HG03558 (cell line): Measurements from ENCODE around the gene CRTC3.
"Not testable (repeated sequence)": the region's sequence is repeated elsewhere in the genome, so short reads cannot be mapped to it uniquely, and the experiment has no call there.

Source experiments
- ATAC-seq: cut with Tn5 transposase; IDR thresholded peaks from one replicate; pipeline ENCODE4 v1.9.1; 2021; ENCODE audit warnings: moderate number of reproducible peaks; ENCODE audit not compliant: unreplicated experiment; ENCODE audit errors: extremely low read depth

Gene CRTC3

GRCh38 chr15:90618330-90619125 lies 88.8 kb downstream of the CRTC3 start:
- no peak for ATAC-seq

- ATAC-seq = no peak
Observed at GRCh38 chr15:90619468-90619867, 89.7 kb downstream of the CRTC3 start.

DNA sequence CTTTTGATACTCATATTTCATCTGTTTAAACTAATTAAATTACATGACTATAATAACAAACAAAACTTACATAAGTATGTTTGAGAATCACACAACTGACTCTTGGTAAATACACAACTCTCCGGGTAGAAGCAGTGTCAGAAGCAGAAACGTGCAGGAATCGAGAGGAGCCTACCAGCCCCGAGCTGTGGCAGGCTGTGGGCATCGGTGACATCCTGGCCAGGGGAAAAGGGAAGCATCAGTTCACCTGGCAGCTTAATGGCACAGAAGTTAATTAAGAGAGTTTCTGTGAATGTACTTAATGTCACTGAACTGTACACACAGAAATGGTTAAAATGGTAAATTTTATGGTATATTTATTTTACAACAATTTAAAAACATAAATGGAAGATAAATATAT lies 90.2 kb downstream of the CRTC3 start:
- no peak for ATAC-seq

- no peak for ATAC-seq
Observed at GRCh38 chr15:90620379-90621067, 90.8 kb downstream of the CRTC3 start.

DNA sequence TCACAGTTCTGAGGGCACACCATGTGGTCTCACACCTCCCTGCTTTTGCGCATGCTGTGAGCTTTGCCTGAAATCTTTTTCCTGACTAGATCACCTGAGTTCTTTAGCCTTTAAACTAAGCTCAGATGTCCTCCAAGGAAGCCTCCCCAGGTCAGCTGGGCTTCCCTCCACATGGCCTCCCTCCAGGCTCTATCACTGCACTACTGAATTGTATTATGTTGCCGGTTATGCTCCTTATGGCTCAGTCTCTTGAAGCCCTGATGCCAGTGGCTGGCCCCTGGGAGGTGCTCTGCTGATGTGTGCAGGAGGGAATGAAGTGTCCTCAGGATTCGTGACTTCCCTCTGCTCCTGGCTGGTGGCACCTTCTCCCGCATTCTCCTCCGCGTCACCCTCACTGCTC lies 94.1 kb downstream of the CRTC3 start:
- no peak for ATAC-seq

GRCh38 chr15:90624278-90624981 lies 94.7 kb downstream of the CRTC3 start:
- ATAC-seq = no peak

DNA sequence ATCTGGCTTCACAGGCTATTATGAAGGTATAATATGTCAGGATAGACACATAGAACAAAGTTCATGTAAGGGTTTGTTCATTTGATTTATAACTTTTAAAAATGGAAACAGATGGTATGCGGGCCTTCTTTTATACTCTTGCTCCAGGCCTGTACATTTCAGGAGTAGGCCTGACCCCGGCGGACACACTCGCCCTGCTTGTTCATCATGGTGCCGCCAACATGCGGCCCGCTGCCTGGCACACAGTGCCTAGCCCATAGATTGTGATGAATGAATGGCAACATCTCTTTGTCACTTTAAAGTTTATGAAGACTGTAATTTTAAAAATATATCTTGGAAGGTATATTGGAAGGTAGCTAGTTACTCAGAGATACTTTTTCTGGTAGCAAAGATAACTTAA lies 95.3 kb downstream of the CRTC3 start:
- ATAC-seq = no peak

DNA sequence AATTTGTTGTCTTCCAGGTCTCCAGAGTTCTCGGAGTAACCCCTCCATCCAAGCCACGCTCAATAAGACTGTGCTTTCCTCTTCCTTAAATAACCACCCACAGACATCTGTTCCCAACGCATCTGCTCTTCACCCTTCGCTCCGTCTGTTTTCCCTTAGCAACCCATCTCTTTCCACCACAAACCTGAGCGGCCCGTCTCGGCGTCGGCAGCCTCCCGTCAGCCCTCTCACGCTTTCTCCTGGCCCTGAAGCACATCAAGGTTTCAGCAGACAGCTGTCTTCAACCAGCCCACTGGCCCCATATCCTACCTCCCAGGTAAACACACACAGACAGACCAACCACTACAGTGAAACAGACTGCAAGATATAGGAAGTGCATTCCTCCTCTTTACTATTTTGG lies 99.5 kb downstream of the CRTC3 start:
- ATAC-seq = no peak

DNA sequence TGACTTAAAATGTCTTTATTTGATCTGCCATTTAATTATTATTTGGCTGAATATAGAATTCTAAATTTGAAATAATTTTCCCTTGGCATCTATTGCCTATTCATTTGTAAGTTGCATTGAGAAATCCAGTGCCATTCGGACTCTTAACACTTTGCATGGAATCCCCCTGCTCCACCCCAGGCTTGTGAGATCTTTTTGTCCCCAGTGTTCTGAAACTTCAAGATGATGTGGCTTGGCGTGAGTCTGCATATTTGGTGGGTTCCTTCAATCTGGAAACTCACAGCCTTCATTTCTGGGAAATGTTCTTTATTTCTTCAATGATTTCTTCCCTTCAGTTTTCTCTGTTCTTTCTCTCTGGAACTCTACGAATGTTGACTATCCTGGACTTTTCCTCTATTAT lies 103.6 kb downstream of the CRTC3 start:
- no peak for ATAC-seq

GRCh38 chr15:90636993-90637392 lies 107.3 kb downstream of the CRTC3 start:
- ATAC-seq = not testable (repeated sequence)

- no peak for ATAC-seq
Observed at GRCh38 chr15:90637693-90638092, 108.0 kb downstream of the CRTC3 start.

DNA sequence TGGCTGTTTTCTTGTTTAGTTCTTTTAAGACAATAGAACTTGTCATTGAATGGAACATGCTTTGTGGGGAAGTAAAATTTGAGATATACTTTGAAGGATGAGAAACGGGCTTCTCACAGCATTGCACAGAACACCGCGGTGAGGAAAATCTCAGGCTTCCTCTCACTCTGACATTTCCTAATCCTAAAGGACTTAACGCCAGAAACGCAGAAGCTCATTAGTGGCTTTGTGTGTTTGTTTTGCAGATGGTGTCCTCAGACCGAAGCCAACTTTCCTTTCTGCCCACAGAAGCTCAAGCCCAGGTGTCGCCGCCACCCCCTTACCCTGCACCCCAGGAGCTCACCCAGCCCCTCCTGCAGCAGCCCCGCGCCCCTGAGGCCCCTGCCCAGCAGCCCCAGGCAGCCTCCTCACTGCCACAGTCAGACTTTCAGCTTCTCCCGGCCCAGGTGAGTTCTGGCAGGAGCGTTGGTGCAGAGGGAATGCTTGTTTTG lies 108.5 kb downstream of the CRTC3 start:
- no peak for ATAC-seq

GRCh38 chr15:90638963-90639362 lies 109.2 kb downstream of the CRTC3 start:
- no peak for ATAC-seq

GRCh38 chr15:90640862-90641261 lies 111.1 kb downstream of the CRTC3 start:
- no peak for ATAC-seq

DNA sequence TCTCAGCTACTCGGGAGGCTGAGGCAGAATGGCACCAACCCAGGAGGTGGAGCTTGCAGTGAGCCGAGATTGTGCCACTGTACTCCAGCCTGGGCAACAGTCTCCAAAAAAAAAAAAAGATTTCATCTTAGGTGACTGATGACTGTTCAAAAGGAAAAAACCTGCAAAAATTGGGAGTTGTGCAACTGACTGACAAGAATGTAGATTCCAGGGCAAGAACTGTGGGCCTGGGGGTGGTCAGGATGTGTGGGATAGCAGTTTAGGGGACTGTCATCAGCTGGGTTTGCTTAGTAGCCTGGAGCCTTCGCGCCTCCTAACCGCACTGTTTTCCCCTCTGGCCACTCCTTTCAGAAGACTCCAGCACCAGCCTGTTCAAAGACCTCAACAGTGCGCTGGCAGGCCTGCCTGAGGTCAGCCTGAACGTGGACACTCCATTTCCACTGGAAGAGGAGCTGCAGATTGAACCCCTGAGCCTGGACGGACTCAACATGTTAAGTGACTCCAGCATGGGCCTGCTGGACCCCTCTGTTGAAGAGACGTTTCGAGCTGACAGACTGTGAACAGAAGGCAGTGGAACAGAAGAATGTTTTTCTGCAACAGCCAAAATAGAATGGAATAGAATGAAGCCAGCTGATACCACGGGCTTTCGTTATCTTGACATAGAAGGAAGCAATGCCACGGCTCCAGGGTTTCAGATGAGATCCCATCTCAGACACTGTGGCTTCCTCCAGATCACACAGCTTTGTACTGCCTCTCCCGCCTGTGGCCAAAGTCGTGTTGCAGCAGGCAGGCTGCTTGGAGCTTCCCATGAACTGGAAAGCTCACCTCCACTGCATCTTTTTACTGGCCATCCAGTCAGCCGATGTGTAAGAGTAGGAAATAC lies 112.1 kb downstream of the CRTC3 start:
- no peak for ATAC-seq

GRCh38 chr15:90642464-90643300 lies 113.0 kb downstream of the CRTC3 start:
- no peak for ATAC-seq

DNA sequence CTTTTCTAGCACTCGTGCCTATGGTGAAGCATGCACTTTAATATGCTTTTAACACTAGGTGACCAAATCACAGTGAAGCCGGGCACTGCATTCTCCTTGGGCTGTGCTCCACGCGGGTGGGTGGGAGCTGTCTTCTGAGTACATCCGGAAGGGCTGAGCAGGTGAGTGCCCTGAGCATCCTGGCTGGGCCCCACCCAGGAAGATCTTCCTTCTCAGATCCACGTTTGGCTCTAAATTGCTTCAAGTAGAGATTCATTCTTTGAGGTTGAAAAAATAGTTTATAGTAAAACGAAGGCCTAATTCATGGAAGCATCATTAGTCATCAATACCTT lies 113.5 kb downstream of the CRTC3 start:
- no peak for ATAC-seq

- no peak for ATAC-seq
Observed at GRCh38 chr15:90644526-90644925, 114.8 kb downstream of the CRTC3 start.

GRCh38 chr15:90644952-90645725 lies 115.4 kb downstream of the CRTC3 start:
- no peak for ATAC-seq
